K562 (cell line): ENCODE data around the gene TMEM248. TPM values are rescaled to one million over a fixed set of nuclear protein-coding genes. Genes with fewer than 3 reads are reported as not detected.

Experiments used
- CBFA2T2 ChIP-seq: fragments of 450-650 bp; conservative IDR thresholded peaks from 2 replicates; pipeline ENCODE4 v1.6.1; 2017; ENCODE audit warnings: mild to moderate bottlenecking
- CHD1 ChIP-seq: fragments of 200-600 bp; sonication (generic); IDR thresholded peaks from one replicate; pipeline ENCODE4 v1.6.1; 2012; ENCODE audit warnings: mild to moderate bottlenecking, moderate library complexity, low read length, inconsistent platforms
- HMGN3 ChIP-seq: IDR thresholded peaks from 2 replicates; pipeline ENCODE4 v1.6.1; 2011; ENCODE audit warnings: borderline replicate concordance, low read depth, mild to moderate bottlenecking, mixed read lengths, low read length; ENCODE audit not compliant: insufficient read length; ENCODE audit errors: extremely low read depth
- IRF2 ChIP-seq: sonication (generic); formaldehyde crosslinking; IDR thresholded peaks from 2 replicates; pipeline ENCODE4 v1.8.1; 2022; ENCODE audit warnings: mild to moderate bottlenecking, missing genetic modification reagents
- KAT7 ChIP-seq: sonication (generic); formaldehyde crosslinking; IDR thresholded peaks from 2 replicates; pipeline ENCODE4 v1.8.0; 2022; ENCODE audit warnings: missing genetic modification reagents, mild to moderate bottlenecking, borderline replicate concordance
- MIER1 ChIP-seq: fragments of 450-650 bp; IDR thresholded peaks from 2 replicates; pipeline ENCODE4 v1.6.1; 2016; ENCODE audit warnings: antibody characterized with exemption, mild to moderate bottlenecking, low read depth
- NFE2 ChIP-seq: IDR thresholded peaks from 2 replicates; pipeline ENCODE4 v1.6.1; 2014; ENCODE audit warnings: antibody characterized with exemption, low read depth
- NFRKB ChIP-seq: fragments of 450-650 bp; IDR thresholded peaks from 2 replicates; pipeline ENCODE4 v1.6.1; 2016; ENCODE audit warnings: low read depth
- NFYB ChIP-seq: IDR thresholded peaks from 2 replicates; pipeline ENCODE4 v1.6.1; 2011; ENCODE audit warnings: mild to moderate bottlenecking, moderate library complexity; ENCODE audit not compliant: insufficient read length; ENCODE audit errors: extremely low read depth
- POLR2AphosphoS5 ChIP-seq: IDR thresholded peaks from 2 replicates; pipeline ENCODE4 v1.6.1; 2011; ENCODE audit warnings: mild to moderate bottlenecking, low read depth, low read length, moderate library complexity; ENCODE audit not compliant: control insufficient read depth, insufficient read depth
- PURB ChIP-seq: sonication (generic); formaldehyde crosslinking; IDR thresholded peaks from 2 replicates; pipeline ENCODE4 v1.9.0; 2021; ENCODE audit warnings: low read depth, mild to moderate bottlenecking, missing genetic modification reagents
- SAFB2 ChIP-seq: fragments of 200-400 bp; formaldehyde crosslinking; IDR thresholded peaks from 2 replicates; pipeline ENCODE4 v1.6.1; 2018; ENCODE audit warnings: borderline replicate concordance, low read length, low read depth, moderate library complexity; ENCODE audit not compliant: severe bottlenecking
- SMARCA4 ChIP-seq: fragments of 450-650 bp; IDR thresholded peaks from 2 replicates; pipeline ENCODE4 v1.6.1; 2016
- SUPT5H ChIP-seq: fragments of 450-650 bp; IDR thresholded peaks from 2 replicates; pipeline ENCODE4 v1.6.1; 2016
- TCF3 ChIP-seq: sonication (generic); formaldehyde crosslinking; IDR thresholded peaks from 2 replicates; pipeline ENCODE4 v1.4.0; 2020; ENCODE audit warnings: mild to moderate bottlenecking, missing genetic modification reagents
- TCFL5 ChIP-seq: fragments of 250-450 bp; sonication (Bioruptor Pico); conservative IDR thresholded peaks from 2 replicates; pipeline ENCODE4 v1.6.1; 2021; ENCODE audit warnings: mild to moderate bottlenecking, moderate library complexity, matching md5 sums
- YBX1 ChIP-seq: fragments of 450-650 bp; IDR thresholded peaks from 2 replicates; pipeline ENCODE4 v1.7.1; 2016; ENCODE audit warnings: mild to moderate bottlenecking
- ZBTB1 ChIP-seq: sonication (generic); formaldehyde crosslinking; IDR thresholded peaks from 2 replicates; pipeline ENCODE4 v1.8.1; 2023; ENCODE audit warnings: missing genetic modification reagents, low read depth, mild to moderate bottlenecking, borderline replicate concordance
- ZNF140 ChIP-seq: fragments of 250-450 bp; sonication (Bioruptor Pico); IDR thresholded peaks from 2 replicates; pipeline ENCODE4 v1.8.0; 2021; ENCODE audit warnings: moderate library complexity, mild to moderate bottlenecking, inconsistent platforms
- ZNF699 ChIP-seq: fragments of 250-450 bp; sonication (Bioruptor Pico); IDR thresholded peaks from 2 replicates; pipeline ENCODE4 v1.8.0; 2021; ENCODE audit warnings: mild to moderate bottlenecking, moderate library complexity; ENCODE audit not compliant: insufficient replicate concordance
- polyA plus RNA-seq, 8 experiments: library from polyadenylated mRNA; depleted of rRNA in 4 of 8; stranded (reverse) in 5 of 8; unstranded in 3 of 8; fragments of >200 nt; fragmentation: Nextera tagmentation in 2 of 8; fragmentation: Illumina TruSeq in 1 of 8; extraction: Ambion mirVana in 2 of 8; extraction: Trizol in 1 of 8; gene quantifications; 2 replicates each; pipeline versions ENCODE4 v1.2.1 to v1.2.3, GENCODE V29; 2011 to 2014; ENCODE audit warnings: inconsistent platforms in 1 of 8, missing spikeins in 1 of 8
- total RNA-seq, 7 experiments: library from RNA; depleted of rRNA in 6 of 7; stranded (reverse); fragments of >200 nt in 6 of 7; fragmentation: Illumina TruSeq in 2 of 7; extraction: Trizol in 2 of 7; gene quantifications; 2 replicates each; pipeline versions ENCODE4 v1.2.1 to v1.2.3, GENCODE V29; 2011 to 2021; ENCODE audit warnings: low replicate concordance in 1 of 7
- TF ChIP-seq, protein P1 (sequence below), 2 experiments: fragments of 450-650 bp; IDR thresholded peaks; 2 replicates each; pipeline ENCODE4 v1.6.1; 2016
- TF ChIP-seq, protein P2 (sequence below): fragments of 250-450 bp; sonication (Bioruptor Pico); IDR thresholded peaks from 2 replicates; pipeline ENCODE4 v1.4.0; 2020; ENCODE audit warnings: borderline replicate concordance
- TF ChIP-seq, protein P3 (sequence below): fragments of 250-450 bp; sonication (Bioruptor Pico); IDR thresholded peaks from 2 replicates; pipeline ENCODE4 v1.8.0; 2021; ENCODE audit warnings: moderate library complexity, mild to moderate bottlenecking, inconsistent platforms
- TF ChIP-seq, protein P4 (sequence below): fragments of 250-450 bp; sonication (Bioruptor Pico); IDR thresholded peaks from 2 replicates; pipeline ENCODE4 v1.4.0; 2020

Gene TMEM248
- total and polyA plus RNA-seq, 9 of the 15 experiments (the other 6 are each of a cell fraction or from before 2014, with no cell fraction given): 6.3 to 132 (median 64.4) TPM

DNA sequence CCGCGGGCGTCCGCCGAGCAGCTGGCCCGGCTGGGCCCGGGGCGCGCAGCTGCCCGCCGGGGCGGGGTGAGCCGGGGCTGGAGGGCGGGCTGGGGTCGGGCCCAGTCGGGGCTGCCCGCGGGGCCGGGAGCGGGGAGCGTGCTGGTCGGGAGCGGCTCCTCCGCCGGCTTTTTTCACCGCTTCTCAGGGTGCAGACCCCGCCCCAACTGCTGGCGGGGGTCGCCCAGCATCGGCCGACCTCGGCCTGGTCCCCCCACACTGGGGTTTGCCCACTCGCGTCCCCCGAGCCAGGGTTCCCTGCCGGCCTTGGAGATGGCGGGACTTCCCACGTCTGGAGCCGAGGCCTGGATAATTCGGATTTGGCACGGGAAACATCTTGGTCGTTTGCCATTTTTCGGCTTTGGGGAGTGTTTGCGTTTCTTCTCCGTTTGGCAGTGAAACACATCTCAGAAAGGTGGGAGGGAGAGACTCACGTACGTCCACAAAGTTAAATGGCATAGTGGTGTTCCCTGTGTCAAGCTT is 432 bp downstream of the TMEM248 start (continued):
- TF ChIP-seq ZNF140 (CRISPR knock-in tag) (no peak), IRF2 (CRISPR knock-in tag) (no peak), ZBTB1 (CRISPR knock-in tag) (no peak), ZNF699 (CRISPR knock-in tag) (no peak), KAT7 (CRISPR knock-in tag) (0 out of 2 replicates have a peak, but pooled peaks have one; percentile 12), SMARCA4 (no peak), SAFB2 (no peak), YBX1 (no peak), MIER1 (0 out of 2 replicates have a peak, but pooled peaks have one; percentile 37), CBFA2T2 (no peak), SUPT5H (no peak), CHD1 (peak; percentile 91), NFYB (no peak), POLR2AphosphoS5 (no peak), TCF3 (CRISPR knock-in tag) (no peak), PURB (no peak), HMGN3 (peak; percentile 13), NFRKB (0 out of 2 replicates have a peak, but pooled peaks have one; percentile 7), TCFL5 (CRISPR knock-in tag) (no peak), NFE2 (no peak)
- TF ChIP-seq, protein P1, sequence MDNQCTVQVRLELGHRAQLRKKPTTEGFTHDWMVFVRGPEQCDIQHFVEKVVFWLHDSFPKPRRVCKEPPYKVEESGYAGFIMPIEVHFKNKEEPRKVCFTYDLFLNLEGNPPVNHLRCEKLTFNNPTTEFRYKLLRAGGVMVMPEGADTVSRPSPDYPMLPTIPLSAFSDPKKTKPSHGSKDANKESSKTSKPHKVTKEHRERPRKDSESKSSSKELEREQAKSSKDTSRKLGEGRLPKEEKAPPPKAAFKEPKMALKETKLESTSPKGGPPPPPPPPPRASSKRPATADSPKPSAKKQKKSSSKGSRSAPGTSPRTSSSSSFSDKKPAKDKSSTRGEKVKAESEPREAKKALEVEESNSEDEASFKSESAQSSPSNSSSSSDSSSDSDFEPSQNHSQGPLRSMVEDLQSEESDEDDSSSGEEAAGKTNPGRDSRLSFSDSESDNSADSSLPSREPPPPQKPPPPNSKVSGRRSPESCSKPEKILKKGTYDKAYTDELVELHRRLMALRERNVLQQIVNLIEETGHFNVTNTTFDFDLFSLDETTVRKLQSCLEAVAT (IDR thresholded peaks at IDR 0.05): 0 out of 4 replicates have a peak, but pooled peaks of 1 of the 2 experiments have one; percentile 12
- TF ChIP-seq, protein P2, sequence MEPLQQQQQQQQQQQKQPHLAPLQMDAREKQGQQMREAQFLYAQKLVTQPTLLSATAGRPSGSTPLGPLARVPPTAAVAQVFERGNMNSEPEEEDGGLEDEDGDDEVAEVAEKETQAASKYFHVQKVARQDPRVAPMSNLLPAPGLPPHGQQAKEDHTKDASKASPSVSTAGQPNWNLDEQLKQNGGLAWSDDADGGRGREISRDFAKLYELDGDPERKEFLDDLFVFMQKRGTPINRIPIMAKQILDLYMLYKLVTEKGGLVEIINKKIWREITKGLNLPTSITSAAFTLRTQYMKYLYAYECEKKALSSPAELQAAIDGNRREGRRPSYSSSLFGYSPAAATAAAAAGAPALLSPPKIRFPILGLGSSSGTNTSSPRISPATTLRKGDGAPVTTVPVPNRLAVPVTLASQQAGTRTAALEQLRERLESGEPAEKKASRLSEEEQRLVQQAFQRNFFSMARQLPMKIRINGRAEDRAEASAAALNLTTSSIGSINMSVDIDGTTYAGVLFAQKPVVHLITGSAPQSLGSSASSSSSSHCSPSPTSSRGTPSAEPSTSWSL (CRISPR knock-in tag): no peak; the same call in 1 of the 2 replicates
- TF ChIP-seq, protein P3, sequence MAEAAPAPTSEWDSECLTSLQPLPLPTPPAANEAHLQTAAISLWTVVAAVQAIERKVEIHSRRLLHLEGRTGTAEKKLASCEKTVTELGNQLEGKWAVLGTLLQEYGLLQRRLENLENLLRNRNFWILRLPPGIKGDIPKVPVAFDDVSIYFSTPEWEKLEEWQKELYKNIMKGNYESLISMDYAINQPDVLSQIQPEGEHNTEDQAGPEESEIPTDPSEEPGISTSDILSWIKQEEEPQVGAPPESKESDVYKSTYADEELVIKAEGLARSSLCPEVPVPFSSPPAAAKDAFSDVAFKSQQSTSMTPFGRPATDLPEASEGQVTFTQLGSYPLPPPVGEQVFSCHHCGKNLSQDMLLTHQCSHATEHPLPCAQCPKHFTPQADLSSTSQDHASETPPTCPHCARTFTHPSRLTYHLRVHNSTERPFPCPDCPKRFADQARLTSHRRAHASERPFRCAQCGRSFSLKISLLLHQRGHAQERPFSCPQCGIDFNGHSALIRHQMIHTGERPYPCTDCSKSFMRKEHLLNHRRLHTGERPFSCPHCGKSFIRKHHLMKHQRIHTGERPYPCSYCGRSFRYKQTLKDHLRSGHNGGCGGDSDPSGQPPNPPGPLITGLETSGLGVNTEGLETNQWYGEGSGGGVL (CRISPR knock-in tag): no peak
- TF ChIP-seq, protein P4, sequence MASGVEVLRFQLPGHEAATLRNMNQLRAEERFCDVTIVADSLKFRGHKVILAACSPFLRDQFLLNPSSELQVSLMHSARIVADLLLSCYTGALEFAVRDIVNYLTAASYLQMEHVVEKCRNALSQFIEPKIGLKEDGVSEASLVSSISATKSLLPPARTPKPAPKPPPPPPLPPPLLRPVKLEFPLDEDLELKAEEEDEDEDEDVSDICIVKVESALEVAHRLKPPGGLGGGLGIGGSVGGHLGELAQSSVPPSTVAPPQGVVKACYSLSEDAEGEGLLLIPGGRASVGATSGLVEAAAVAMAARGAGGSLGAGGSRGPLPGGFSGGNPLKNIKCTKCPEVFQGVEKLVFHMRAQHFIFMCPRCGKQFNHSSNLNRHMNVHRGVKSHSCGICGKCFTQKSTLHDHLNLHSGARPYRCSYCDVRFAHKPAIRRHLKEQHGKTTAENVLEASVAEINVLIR: no peak
